GM19463 (cell line): ENCODE data around the gene CBY3.
"Not testable (repeated sequence)": the region's sequence is repeated elsewhere in the genome, so short reads cannot be mapped to it uniquely, and the experiment has no call there.

Experiments used
- ATAC-seq: cut with Tn5 transposase; IDR thresholded peaks from one replicate; pipeline ENCODE4 v1.9.1; 2021; ENCODE audit warnings: mild to moderate bottlenecking, moderate library complexity; ENCODE audit not compliant: unreplicated experiment

CBY3 gene

GRCh38 chr5:179678223-179679013, 2.4 kb downstream of the CBY3 start:
- ATAC-seq, result peak; percentile 88

- ATAC-seq, result peak; percentile 56
These were observed 12.4 kb downstream of the CBY3 start for GRCh38 chr5:179668391-179668790.

DNA sequence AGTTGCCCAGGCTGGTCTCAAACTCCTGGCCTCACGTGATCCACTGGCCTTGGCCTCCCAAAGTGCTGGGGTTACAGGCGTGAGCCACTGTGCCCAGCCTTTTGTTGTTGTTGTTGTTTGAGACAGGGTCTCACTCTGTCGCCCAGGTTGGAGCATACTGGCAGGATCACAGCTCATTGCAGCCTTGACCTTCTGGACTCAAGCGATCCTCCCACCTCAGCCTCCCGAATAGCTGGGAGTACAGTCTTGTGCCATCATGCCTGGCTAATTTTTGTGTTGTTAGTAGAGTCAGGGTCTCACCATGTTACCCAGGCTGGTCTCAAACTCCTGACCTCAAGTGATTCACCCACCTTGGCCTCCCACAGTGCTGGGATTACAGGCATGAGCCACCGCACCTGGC, 19.2 kb downstream of the CBY3 start:
- ATAC-seq, result not testable (repeated sequence)

DNA sequence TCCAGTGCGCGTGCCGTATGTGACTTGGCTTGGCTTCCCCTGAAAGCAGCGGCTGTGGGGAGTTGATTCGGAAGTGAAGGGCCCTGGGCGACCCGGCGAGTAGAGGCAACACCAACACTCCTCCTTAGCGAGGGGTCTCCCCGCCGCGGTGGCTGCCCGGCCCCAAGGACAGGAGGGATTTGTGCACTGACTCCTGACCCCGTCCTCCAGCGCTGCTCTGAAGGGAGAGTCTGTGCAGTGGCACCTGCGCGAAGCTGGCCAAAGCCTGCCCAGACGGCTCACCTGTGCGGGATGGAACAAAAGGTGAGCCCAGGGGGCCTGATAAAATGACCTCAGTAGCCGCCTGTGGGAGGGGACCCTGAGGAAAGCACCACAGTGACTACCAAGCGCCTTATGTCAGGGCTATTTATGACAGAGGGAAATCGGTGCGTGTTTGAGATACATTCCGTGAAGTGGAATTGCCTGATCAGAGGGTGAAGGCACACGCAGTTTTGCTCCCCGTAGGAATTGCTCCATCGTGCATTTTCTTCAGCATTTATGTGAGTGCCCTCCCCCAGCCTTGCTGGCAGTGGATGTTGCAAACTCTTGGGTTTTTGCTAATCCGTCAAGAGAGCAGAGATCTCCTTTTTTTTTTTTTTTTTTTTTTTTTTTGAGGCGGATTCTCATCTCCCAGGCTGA, 22.5 kb downstream of the CBY3 start:
- peak; percentile 61 for ATAC-seq

GRCh38 chr5:179657302-179658178, 23.3 kb downstream of the CBY3 start:
- ATAC-seq, result peak; percentile 90

GRCh38 chr5:179653135-179653534, 27.7 kb downstream of the CBY3 start:
- not testable (repeated sequence) for ATAC-seq

DNA sequence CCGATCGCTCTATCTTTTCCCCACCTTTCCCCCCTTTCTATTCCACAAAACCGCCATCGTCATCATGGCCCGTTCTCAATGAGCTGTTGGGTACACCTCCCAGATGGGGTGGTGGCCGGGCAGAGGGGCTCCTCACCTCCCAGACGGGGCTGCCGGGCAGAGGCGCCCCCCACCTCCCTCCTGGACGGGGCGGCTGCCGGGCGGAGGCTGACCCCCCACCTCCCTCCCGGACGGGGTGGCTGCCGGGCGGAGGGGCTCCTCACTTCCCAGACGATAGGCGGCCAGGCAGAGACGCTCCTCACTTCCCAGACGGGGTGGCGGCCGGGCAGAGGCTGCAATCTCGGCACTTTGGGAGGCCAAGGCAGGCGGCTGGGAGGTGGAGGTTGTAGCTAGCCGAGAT, 30.6 kb downstream of the CBY3 start:
- not testable (repeated sequence) for ATAC-seq

DNA sequence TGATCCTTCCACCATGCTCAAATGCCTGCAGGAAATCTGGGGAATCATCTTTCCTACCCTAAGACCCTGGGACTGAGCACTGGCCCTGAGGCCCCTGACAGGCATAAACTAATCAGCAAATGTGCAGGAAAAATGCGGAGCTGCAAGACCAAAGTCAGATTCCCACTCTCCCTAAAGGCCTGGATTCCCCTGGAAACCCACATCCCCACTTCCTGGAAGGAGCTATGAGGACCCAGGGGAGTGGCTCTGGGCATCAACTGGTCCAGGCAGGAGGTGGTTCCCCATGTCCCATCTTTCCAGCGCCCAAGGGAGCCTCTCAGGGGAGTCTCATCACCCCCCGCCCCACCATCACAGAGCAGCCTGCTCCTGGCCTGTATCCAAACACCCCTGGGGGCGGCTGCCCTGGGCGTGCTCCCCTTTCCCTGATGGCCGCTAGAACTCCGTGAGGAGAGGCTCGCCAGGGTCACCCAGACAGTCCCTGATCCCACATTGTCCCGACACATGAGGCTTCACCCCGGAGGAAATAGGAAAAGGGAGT, 31.6 kb downstream of the CBY3 start:
- not testable (repeated sequence) for ATAC-seq

GRCh38 chr5:179648410-179648809, 32.4 kb downstream of the CBY3 start:
- ATAC-seq, result no peak

GRCh38 chr5:179644766-179645165, 36.1 kb downstream of the CBY3 start:
- not testable (repeated sequence) for ATAC-seq

- ATAC-seq, result not testable (repeated sequence)
These were observed 37.5 kb downstream of the CBY3 start for GRCh38 chr5:179643141-179643920.

DNA sequence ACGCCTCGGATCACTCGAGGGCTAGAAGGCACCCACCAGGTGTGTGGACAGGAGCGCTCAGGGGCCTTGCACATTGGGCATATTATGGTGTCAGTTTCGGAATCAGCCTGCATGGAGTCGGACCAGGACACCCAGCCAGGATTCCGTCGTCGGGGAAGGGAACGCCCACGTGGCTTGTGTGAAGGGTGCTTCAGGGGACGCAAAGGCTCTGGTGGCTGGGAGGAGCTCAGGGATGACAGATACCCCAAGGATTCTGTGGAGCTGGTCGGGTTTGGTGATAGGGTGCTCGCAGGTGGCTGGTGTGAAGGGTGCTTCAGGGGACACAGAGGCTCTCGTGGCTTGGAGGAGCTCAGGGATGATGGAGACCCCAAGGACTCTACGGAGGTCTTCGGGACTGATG, 38.2 kb downstream of the CBY3 start:
- ATAC-seq, result not testable (repeated sequence)

DNA sequence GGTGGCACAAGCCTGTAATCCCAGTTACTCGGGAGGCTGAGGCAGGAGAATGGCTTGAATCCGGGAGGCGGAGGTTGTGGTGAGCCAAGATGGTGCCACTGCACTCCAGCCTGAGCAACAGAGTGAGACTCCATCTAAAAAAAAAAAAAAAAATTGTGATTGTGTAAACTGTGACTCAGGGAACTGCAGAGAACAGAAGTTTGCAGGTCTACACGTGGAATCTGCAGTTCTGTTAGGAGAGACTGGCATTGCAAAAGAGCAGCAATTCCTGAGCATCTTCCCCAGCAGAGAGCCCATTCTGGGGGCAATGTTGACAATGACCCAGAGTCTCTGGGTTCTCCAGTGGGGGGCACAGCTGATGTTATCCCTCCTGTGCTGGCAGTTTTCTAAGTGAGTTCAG, 39.1 kb downstream of the CBY3 start:
- not testable (repeated sequence) for ATAC-seq

- not testable (repeated sequence) for ATAC-seq
These were observed 41.5 kb downstream of the CBY3 start for GRCh38 chr5:179639296-179639695.

GRCh38 chr5:179634370-179635172, 46.3 kb downstream of the CBY3 start:
- ATAC-seq, result peak; percentile 90

DNA sequence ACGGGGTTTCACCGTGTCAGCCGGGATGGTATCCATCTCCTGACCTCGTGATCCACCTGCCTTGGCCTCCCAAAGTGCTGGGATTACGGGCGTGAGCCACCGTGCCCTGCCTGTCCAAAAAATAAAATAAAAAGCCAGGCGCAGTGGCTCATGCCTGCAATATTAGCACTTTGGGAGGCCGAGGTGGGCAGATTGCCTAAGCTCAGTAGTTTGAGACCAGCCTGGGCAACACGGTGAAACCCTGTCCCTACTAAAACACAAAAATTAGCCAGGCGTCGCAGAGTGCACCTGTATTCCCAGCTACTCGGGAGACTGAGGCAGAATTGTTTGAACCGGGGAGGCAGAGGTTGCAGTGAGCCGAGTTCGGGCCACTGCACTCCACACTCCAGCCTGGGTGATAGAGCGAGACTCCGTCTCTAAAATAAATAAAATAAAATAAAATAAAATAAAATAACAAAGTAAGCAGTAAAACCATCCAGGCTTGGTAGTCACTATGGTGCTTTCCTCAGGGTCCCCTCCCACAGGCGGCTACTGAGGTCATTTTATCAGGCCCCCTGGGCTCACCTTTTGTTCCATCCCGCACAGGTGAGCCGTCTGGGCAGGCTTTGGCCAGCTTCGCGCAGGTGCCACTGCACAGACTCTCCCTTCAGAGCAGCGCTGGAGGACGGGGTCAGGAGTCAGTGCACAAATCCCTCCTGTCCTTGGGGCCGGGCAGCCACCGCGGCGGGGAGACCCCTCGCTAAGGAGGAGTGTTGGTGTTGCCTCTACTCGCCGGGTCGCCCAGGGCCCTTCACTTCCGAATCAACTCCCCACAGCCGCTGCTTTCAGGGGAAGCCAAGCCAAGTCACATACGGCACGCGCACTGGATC, 47.1 kb downstream of the CBY3 start:
- ATAC-seq, result peak; percentile 55
